ENCODE measurements around the gene VKORC1.

Gene VKORC1

DNA sequence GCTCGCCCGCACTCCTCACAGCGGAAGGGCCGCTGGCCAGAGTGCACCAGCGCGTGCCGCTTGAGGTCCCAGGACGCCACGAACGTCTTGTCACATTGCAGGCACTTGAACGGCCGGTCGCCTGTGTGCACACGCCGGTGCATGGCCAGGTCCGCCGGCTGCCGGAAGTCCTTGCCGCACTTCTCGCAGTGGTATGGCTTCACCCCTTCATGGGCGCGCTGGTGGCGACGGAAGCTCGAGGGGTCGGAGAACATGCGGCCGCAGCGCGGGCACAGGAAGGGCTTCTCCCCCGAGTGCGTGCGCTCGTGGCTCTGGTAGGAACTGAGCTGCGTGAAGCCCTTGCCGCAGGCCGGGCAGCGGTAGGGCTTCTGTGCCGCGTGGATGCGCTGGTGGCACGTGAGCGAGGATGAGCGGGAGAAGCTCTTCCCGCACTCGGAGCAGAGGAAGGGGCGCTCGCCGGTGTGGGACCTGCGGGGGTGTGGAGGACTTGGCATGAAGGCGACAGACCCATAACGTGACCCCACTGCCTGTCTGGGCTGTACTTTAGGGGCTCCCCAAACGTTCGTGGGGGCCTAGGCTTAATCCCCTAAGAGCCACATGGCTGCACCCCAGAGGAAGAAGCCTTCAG, 32.7 kb downstream of the VKORC1 start:
- no peak for DNase-seq

DNA sequence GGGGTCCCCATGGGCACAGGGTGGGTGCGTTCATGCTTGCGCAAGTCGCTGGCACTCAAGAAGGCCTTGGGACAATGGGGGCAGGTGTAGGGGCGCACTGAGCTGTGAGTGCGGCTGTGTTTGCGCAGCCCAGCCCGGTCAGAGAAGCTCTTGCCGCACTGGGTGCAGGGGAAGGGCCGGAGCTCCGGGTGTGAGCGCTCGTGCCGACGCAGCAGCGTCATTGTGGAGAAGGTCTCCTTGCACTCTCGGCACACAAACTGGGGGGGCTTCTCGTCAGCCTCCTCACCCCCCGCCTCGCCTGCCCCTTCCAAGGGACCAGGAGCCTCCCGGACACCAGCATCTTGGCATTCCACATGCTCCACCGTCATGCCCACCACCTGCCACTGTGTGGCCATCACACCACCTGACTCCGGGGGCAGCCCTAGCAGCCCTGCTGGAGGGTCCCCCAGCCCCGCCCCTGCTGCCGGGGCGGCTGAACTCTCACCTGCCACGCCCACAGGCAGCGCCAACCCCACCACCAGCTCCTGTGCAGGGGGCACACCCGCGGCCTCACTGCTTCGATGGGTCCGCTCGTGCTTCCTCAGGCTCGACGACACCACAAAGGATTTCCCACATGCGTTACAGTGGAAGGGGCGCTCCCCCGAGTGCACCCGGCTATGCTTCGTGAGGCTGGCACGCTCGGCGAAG, 33.3 kb downstream of the VKORC1 start:
- DNase-seq: no peak

DNA sequence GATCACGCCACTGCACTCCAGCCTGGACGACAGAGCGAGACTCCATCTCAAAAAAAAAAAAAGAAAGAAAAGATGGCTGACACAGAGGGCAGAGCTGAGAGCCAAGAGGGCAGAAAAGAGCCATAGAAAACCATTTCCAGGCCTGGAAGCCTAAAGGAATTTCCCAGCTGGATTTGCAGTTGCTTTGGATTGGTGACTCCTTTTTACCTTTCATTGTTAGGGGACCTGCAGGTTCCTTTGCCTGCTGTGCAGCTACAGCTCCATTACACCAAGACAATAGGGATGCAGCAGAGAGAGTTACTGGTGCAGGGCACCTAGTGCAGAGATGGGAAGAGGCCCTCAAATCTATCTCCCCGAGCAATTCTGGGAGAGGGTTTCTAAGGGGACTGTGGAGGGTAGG, 39.0 kb downstream of the VKORC1 start:
- DNase-seq: no peak

DNA sequence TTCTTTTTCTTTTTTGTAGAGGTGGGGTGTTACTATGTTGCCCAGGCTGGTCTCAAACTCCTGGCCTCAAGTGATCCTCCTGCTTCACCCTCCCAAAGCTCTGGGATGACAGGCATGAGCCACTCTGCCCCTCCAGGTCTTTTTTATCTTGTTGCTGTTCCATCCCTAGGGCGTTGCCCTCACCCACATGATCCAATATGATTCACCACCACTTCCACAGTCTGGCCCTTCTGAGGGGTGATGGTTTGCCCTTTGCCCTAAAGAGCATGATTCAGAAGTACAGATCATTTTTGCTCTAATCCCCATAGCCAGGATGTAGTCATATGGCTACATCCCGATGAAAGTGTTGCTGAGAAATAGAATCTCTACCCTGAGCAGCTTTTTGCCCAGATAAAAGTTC, 42.5 kb downstream of the VKORC1 start:
- peak; percentile 42 for DNase-seq

DNA sequence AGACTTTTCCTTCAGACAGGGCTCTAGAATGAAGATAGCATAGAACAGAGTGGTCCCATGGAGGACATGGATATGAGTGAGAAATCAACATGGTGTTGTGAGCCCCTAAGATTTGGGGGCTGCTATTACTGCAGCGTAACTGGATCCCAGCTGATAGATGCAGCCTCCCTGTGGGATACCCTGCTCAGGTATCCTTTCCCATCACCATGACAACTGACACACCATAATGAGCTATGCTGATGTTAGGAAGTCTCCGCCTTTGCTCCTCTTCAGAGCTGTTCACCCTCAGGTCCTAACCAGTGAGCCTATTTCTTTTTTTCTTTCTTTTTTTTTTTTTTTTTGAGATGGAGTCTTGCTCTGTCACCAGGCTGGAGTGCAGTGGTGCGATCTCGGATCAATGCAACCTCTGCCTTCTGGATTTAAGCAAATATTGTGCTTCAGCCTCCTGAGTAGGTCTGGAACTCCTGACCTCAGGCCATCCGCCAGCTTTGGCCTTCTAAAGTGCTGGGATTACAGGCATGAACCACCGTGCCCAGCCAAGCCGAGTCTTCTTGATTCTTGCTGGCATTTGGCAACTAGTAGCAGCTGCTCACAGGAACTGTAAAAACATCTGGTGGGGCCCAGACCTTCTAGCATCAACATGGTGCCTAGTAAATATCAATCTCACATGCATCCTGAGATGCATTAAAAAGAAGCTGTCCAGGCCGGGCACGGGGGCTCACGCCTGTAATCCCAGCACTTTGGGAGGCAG, 44.1 kb downstream of the VKORC1 start:
- DNase-seq: no peak

DNA sequence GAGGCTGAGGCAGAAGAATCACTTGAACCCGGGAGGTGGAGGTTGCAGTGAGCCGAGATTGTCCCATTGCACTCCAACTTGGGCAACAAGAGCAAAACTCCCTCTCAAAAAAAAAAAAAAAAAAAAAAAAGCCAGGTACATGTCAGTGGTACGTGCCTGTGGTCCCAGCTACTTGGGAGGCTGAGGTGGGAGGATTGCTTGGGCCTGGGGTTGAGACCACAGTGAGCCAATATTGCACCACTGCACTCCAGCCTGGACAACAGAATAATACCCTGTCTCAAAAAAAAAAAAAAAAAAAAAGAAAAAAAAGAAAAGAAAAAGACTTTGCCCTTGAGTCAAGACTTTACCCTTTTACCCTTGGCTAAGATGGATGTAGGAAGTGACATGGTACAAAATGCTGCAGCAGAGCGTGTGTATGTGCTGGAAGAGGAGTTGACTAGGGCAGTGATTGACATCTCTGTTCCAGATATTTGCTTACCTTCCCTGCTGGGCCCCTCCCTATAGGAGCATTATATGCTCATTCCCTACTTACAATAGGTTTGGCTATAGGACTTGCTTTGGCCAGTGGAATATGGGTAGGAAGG, 50.6 kb downstream of the VKORC1 start:
- no peak for DNase-seq

DNA sequence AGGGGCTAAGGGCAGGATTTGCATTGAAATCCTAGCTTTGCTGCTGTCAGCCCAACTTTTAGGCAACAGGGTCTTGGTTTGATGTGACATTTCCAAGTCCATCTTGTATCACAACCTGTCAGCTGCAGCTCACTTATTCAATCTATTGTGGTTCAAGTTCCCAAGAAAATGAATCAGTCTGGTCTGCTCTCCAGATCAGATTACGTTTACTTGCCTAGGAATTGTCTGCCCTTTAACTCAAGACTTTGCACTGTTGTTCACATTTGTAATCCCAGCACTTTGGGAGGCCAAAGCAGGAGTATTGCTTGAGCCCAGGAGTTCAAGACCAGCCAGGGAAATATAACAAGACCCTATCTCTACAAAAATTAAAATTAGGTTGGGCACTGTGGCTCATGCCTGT, 51.2 kb downstream of the VKORC1 start:
- DNase-seq: no peak

DNA sequence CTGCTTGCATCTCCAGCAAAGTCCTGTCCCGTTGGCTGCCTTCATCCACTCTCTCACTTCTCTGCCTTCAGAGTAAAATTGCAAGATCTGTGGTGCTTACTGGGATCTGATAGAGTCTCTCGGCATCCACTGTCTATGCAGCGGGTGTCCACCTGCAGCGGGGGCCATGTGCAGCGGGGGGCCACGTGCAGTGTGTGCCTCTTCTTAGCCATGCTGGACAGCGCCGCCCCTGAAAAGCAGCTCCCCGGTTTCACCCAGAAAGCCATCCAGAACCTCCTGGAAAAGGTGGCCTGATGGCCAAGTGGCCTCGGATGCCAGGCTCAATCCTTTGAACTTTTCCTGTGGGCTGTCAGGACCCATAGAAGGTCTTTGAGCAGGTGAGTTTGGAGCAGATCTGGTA, 51.7 kb downstream of the VKORC1 start:
- DNase-seq: no peak

Measured in GOT3 (cell line).